K562 treated with DMSO at 1 percent for 12 hours (cell line): ENCODE results near the gene PRR9. TPM values are rescaled to one million over a fixed set of nuclear protein-coding genes. Genes with fewer than 3 reads are reported as not detected.

Experiments
- total RNA-seq: library from RNA; unstranded; fragments of 300-600 nt; gene quantifications from 2 replicates; pipeline ENCODE4 v1.2.3, GENCODE V29; 2022; ENCODE audit not compliant: insufficient read depth

The PRR9 gene
- 1.7 and 2.4 TPM in 2 replicates for total RNA-seq

GRCh38 chr1:153217212-153217611 lies at the start of gene PRR9:
Gene PRR9, plus strand, starts transcription at chr1:153217584. Its CDS starts 561 bp downstream, at chr1:153218145.

GRCh38 chr1:153203130-153203529 lies 14.3 kb upstream of the PRR9 start, which contains the start of gene LELP1:
Gene LELP1, plus strand, starts transcription at chr1:153203430. Its CDS starts 1,278 bp downstream, at chr1:153204708.

GRCh38 chr1:153259387-153259786 lies 42.0 kb downstream of the PRR9 start, which contains the start of gene LORICRIN:
Gene LORICRIN, plus strand, starts transcription at chr1:153259687. Its CDS starts 1,263 bp downstream, at chr1:153260950.

Other genes starting within 250 kb of the PRR9 start
- gene SPRR4, start 246.9 kb upstream of the PRR9 start, total RNA-seq: not detected in 2 replicates
- not detected in 2 replicates for gene SPRR1A, start 233.5 kb upstream of the PRR9 start, total RNA-seq
- gene SPRR3, start 215.8 kb upstream of the PRR9 start, total RNA-seq: not detected in 2 replicates
- not detected in 2 replicates for gene SPRR1B, start 186.4 kb upstream of the PRR9 start, total RNA-seq
- 31.6 and 32.8 TPM in 2 replicates for gene SPRR2D, start 176.5 kb upstream of the PRR9 start, total RNA-seq
- not detected in 2 replicates for gene SPRR2A, start 160.1 kb upstream of the PRR9 start, total RNA-seq
- gene SPRR2B, start 146.0 kb upstream of the PRR9 start, total RNA-seq: not detected in 2 replicates
- gene SPRR2E, start 123.1 kb upstream of the PRR9 start, total RNA-seq: not detected in 2 replicates
- gene SPRR2F, start 104.1 kb upstream of the PRR9 start, total RNA-seq: not detected in 2 replicates
- gene SPRR2G, start 66.7 kb upstream of the PRR9 start, total RNA-seq: not detected in 2 replicates
- gene LELP1, start 14.2 kb upstream of the PRR9 start, total RNA-seq: not detected in 2 replicates
- not detected in 2 replicates for gene LORICRIN, start 42.1 kb downstream of the PRR9 start, total RNA-seq
- not detected in 2 replicates for gene PGLYRP3, start 95.4 kb downstream of the PRR9 start, total RNA-seq
- 4.4 and 4.9 TPM in 2 replicates for gene PGLYRP4, start 131.3 kb downstream of the PRR9 start, total RNA-seq
- not detected in 2 replicates for gene S100A9, start 140.3 kb downstream of the PRR9 start, total RNA-seq
- gene S100A12, start 158.0 kb downstream of the PRR9 start, total RNA-seq: not detected in 2 replicates
- not detected in 2 replicates for gene S100A8, start 173.5 kb downstream of the PRR9 start, total RNA-seq
- 0.22 TPM in 1 of 2 replicates, not detected in the other for gene S100A7A, start 198.9 kb downstream of the PRR9 start, total RNA-seq
- gene S100A7, start 243.1 kb downstream of the PRR9 start, total RNA-seq: not detected in 2 replicates